Measurements from ENCODE around the gene CNKSR3.
"Not testable (repeated sequence)": the region's sequence is repeated elsewhere in the genome, so short reads cannot be mapped to it uniquely, and the experiment has no call there.

Gene CNKSR3

GRCh38 chr6:154526996-154527395 lies 16.5 kb upstream of the CNKSR3 start:
- no peak for DNase-seq

DNA sequence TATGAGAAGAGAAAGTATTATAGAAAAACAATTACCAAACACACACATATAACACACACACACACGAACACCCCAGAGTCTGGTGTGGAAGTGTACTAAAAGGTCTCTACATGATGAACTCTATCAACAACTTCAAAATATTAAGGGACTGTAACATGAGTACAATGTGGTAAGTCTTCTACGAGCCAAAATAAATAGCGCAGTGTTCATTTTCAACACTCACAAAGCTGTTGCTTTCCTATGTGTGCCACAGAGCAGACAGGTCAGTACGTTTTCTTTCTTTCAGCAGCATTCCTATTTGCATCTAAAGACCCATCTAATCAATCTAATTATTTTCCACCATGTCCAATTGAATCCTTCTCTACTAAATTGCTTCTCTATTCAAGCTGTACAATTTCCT lies 12.1 kb upstream of the CNKSR3 start:
- no peak for DNase-seq

DNA sequence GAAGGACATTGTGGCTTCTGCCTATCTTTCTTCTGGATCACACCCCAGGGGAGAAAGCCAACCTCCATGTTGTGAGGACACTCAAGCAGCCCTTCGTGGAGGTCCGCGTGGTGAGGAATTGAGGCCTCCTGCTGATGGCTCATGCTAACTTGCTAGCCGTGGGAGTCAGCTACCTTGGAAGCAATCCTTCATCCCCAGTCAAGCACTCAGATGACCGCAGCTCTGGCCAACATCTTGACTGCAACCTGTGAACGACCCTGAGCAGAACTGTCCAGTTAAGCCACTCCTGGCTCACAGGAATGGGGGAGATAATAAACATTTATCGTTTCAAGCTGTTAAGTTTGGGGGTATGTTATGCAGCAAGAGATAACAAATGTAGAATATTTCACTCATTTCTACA lies 10.9 kb upstream of the CNKSR3 start:
- DNase-seq, result no peak

- no peak for DNase-seq
Measured at GRCh38 chr6:154520280-154520679, 9.8 kb upstream of the CNKSR3 start.

DNA sequence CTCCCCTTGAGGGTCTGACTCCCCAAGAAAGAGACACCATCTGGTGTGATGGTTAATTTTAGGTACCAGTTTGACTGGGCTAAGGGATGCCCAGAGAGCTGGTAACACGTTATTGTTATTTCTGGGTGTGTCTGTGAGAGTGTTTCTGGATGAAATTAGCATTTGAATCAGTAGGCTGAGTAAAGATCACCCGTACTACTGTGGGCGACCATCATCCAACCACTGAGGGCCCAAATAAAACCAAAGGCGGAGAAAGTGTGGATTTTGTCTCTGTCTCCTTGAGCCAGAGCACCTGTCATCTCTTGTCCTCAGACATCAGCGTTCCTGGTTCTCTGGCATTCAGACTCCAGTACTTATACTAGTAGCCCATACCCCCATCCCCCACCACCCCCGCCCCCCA lies 7.9 kb upstream of the CNKSR3 start:
- no peak for DNase-seq

DNA sequence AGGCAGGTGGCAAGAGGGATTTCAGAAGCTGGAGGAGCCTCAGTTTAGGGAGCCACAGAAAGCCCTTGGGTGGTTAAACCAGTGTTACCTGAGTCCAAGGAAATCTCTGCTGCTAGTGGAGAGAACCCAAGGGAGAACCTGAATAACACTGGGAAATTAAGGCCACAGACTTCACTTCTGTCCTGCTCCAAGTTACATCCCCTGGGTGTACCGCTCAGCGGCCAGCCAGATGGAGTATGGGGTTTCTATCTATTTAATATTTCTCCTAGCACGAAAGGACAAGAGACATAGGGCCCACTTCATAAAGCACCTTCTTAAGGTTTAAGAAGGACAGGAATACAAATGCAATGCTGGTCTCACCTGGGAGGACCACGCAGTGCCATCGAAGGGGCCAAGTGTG lies 5.8 kb upstream of the CNKSR3 start:
- no peak for DNase-seq

DNA sequence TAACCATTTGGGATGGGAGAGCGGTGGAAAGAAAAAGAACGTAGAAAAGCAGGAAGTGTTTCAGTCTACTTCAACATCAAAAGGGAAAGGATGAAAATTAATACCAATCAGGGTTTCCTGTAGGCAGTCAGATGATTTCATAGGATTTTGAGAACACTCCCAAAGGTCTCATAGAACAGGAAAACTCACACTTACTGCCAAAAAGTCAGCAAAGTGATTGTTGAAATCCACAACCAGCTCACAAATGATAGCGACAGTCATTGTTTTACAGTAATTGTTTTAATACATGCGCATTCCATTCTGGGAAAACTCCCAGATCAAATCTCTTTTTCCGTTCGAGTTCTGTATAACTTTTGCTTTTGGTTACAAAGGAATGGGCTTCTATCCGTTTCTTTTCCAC lies 5.3 kb upstream of the CNKSR3 start:
- DNase-seq, result no peak

DNA sequence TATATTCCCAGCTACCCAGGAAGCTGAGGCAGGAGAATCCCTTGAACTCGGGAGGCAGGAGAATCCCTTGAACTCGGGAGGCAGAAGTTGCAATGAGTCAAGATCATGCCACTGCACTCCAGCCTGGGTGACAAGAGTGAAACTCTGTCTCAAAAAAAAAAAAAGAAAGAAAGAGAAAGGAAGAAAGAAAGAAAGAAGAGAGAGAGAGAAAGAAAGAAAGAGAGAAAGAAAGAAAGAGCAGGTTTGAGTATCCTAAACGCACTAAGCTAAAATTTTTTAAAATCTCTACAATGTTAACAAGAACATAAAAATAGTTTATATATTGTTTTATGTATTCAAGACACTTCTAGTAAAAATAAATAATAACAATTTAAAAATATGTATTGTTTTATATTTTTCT lies 4.6 kb upstream of the CNKSR3 start:
- not testable (repeated sequence) for DNase-seq

GRCh38 chr6:154514481-154514880 lies 4.0 kb upstream of the CNKSR3 start:
- no peak for DNase-seq

DNA sequence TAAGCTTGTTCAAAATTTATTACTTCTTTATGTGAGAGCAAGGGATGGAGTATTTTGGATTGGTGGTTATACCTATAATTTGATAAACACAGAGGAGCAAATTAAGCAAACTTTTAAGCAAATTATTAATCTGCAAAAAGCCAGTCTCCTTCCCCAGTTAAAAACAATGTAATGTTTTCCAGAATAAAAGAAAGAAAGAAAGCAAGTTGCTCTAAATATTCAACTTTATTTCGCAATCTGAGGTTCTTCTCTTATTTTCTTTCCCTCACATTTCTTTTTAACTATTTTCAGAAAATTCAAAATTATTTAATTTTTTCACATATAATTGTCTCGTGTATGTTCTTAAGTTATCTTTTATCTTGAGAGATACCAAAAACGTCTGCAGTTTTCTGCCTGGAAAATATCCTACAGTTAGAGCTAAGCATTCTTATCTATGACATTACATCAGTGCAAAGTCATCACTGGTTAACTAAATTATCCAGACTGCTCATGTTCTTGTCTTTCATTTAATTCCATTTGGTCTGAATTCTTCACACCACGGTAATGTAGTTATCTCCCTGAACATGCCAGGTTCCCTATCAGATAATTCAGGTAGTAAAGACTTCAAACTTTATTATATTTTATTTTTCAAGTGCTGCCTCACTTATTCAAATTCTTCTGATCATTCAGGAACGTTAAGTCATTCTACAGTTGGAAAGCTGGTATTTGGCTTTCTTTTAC lies 3.3 kb upstream of the CNKSR3 start:
- DNase-seq, result no peak

- DNase-seq, result no peak
Measured at GRCh38 chr6:154512201-154512600, 1.7 kb upstream of the CNKSR3 start.

DNA sequence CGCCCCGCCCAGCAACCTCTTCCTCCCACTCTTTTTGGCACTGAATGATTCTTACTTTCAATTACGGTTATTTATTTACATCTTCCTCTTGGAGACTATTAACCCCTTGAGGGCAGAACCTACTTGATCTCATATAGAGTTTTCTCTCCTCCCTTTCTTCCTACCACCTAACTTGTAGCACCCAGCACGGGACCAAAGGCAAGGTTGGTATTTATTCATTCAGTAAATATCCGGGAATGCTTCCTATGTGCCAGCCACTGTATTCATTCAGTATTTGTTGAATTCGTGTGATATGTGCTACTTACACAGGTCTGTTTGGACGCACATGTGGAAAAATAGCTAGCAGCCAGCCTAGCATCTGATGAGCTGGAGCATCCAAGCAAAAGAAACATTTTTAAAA lies 1.3 kb upstream of the CNKSR3 start:
- DNase-seq, result no peak

DNA sequence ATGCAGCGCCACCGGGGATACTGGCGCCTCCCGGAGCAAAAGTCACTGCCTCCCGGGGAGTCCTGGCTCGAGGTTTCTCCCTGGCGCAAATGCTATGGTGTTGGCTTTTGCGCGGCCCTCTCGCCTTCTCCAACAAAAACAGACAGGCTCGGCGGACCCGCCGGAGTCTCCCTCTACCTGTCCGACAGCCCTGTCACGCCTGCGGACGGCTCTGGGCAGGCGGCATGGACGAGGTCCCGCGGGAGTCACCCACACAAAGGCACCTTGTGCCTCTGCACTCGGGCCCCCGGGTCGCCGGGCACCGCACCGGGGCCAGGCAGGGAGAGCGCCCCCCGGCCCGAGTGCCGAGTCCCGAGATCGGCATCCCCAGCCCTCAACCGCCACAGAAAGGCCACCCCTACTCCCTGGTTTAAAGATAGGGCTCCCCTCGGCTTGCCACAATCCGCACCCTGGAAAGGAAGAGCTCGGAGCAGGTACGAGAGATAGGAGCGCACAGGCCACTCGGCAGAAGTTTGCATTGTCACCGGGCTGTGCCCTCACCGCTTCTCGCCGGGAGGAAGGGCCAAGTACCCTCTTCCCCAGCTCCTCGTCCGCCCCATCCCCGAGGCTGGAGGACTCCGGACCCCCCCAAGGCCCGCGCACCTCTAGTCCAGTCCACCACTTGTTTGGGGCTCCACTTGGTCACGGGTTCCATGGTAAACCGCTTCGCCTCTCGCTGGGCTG lies 903 bp downstream of the CNKSR3 start:
- no peak for DNase-seq

DNA sequence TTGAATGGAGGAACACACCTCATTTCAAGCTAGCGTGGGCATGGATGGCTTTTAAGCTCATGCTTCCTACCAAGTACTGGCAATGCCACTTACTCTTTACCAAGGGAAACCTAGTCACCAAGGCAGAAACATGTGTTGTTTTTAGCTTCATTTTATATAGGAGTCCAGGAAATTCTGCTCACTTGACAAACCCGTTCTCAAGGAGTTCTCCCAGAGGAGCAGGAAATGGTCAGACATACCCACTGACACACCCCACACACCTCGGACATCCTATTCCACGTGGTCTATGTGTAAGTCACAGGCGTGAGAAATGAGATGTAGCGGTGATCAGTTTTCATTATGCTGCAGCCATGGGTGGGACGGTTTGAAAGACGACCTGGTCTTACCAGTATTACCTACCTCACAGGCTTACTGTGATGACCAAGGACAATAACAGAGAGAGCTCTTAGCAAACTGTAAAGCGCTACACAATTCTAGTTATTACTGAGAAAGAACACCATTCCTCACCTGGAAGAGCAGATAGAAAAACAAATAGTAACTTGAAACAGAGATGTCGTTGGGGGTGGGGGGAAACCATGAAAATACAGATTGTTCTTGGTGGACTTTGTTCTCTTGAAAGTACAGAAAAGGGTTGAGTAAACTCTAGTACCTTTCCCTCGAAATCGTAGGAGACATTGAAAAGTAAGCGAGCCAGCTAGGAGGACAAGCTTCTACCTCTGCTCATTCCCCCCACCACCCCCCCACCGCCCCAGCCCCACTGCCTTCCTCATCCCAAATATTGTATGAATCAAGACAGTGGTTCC lies 1.7 kb downstream of the CNKSR3 start:
- no peak for DNase-seq

DNA sequence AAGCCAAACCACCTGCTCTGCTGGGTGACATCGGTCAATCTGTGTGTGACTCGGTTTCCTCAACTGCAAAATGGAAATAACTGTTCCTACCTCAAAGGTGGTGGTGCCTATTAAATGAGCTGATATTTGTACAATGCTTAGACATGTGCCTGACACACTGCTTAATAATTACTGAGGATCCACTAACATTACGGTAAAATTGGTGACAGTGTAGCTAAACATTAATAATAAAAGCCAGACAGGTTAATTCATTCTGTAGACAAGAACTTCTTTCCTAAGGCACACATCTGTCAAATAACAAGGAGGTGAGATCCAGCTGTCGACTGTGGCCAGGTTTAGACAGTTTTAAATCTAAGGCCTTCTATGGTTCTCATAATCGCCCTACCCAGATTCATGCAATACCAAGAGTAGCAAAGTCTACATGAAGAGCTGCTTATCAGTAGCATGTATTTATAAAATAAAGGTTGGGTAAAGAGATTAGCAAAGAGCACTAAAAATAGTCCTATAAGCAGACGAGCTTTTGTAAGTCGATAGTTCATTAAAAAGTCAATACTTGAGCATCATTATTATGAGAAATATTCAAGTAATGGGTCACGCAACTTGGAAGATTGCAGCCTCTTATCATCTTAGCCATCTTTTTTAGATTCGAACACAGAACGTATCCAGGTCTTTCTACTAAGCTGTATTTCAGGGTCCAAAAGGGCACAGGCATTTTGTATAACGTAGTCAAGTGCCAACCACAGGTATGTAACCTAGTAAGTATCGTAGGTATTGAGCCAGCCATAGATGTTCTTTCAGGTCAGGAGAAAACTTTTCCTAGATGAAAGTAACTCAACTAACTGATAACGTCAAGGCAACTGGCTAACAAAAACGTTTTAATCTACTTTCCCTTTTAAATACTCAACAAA lies 3.2 kb downstream of the CNKSR3 start:
- no peak for DNase-seq

GRCh38 chr6:154506582-154506981 lies 3.9 kb downstream of the CNKSR3 start:
- no peak for DNase-seq

DNA sequence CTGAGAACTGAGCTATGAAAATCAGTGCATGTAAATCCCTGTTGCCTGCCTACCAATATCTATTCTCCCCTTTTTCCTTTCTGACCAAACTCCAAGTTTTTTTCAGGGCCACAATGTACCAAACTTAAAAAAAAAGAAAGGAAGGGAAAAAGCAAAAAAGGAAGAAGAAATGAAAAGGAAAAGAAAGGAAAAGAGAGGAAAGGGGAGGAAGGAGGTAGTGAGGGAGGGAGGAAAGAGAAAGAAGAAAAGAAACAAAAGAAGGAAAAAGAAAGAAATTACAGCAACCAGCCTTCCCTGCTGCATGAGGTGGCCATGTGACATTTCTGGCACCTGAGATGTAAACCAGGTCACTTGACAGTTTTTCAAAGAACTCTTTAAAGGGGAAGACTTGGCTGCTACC lies 4.4 kb downstream of the CNKSR3 start:
- DNase-seq, result no peak

DNA sequence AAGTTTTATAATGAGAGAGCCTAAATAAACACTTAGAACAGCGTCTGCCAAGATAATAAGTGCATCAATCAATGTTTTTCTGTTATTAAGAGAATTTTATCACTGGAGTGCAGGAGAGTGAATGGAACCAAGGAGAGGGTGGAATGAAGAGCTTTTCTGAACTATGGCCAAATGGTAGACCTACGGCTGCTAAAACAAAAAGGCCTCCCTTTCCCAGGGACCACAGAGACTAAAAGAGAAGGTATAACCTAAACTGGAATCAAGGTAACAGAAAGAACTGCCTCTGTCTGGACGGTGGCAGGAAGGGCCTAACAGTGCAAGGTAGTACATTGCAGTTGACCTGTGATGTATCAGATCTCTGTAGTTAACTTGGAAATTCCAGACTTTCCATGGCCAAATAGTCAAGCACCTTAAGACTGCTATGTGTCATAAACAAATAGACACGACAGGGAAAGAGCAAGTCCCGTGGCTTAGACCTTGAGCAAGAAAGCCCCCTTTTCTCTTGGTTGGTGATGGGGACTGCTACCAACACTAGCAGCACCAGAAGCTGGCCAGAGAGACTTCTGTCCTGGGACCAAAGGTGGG lies 5.5 kb downstream of the CNKSR3 start:
- no peak for DNase-seq

GRCh38 chr6:154504102-154504501 lies 6.4 kb downstream of the CNKSR3 start:
- DNase-seq, result no peak

GRCh38 chr6:154503658-154504057 lies 6.8 kb downstream of the CNKSR3 start:
- DNase-seq, result no peak

GRCh38 chr6:154502553-154502952 lies 7.9 kb downstream of the CNKSR3 start:
- no peak for DNase-seq

- DNase-seq, result no peak
Measured at GRCh38 chr6:154501578-154501868, 9.0 kb downstream of the CNKSR3 start.
